Fibroblast of mammary gland (primary cell): ENCODE data around the gene FBXW8.
A peak's percentile ranks its signal among the peaks of the same experiment; 100 is the strongest.

Experiments
- DNase-seq: peaks from one replicate; pipeline ENCODE4 v3.0.0-alpha.2; 2010; ENCODE audit warnings: low read depth
- H3K4me3 ChIP-seq: 2 replicates; pipeline ENCODE4 v1.5.1; 2011; ENCODE audit warnings: low read depth, mild to moderate bottlenecking, low read length, moderate library complexity; ENCODE audit not compliant: control insufficient read depth
- TF ChIP-seq, protein P1 (sequence below): conservative IDR thresholded peaks from 2 replicates; pipeline ENCODE4 v1.5.1; 2011; ENCODE audit warnings: low read depth, low read length, inconsistent platforms; ENCODE audit not compliant: control insufficient read depth, insufficient read depth

Gene FBXW8

DNA sequence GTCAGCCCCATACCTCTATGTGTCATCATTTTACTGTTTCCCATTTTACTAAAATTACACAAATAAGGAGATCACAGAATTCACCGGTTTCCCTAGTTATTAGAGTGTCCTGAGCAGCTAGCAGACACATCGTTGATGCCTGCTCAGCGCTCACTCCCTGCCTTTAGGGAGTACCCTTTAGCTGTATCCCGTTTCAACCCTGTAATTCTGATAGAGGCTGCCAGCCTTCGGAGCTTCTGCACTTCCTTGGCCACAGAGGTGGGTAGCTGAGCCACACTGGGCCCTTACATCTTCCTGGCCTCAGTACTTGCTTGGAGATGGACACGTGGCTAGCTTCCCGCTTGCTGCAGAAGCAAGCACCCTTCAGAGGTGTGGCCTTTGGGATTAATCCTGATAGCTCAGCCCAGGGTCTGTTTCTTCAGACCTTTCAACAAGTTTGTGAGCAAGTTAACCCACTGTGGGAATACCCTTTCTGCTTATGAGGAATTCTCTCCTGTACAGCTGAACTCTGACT is 14.3 kb upstream of the FBXW8 start:
- TF ChIP-seq, protein P1, sequence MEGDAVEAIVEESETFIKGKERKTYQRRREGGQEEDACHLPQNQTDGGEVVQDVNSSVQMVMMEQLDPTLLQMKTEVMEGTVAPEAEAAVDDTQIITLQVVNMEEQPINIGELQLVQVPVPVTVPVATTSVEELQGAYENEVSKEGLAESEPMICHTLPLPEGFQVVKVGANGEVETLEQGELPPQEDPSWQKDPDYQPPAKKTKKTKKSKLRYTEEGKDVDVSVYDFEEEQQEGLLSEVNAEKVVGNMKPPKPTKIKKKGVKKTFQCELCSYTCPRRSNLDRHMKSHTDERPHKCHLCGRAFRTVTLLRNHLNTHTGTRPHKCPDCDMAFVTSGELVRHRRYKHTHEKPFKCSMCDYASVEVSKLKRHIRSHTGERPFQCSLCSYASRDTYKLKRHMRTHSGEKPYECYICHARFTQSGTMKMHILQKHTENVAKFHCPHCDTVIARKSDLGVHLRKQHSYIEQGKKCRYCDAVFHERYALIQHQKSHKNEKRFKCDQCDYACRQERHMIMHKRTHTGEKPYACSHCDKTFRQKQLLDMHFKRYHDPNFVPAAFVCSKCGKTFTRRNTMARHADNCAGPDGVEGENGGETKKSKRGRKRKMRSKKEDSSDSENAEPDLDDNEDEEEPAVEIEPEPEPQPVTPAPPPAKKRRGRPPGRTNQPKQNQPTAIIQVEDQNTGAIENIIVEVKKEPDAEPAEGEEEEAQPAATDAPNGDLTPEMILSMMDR, result no peak
- DNase-seq, result peak; percentile 37
- no peak overlapping the region for H3K4me3 ChIP-seq

DNA sequence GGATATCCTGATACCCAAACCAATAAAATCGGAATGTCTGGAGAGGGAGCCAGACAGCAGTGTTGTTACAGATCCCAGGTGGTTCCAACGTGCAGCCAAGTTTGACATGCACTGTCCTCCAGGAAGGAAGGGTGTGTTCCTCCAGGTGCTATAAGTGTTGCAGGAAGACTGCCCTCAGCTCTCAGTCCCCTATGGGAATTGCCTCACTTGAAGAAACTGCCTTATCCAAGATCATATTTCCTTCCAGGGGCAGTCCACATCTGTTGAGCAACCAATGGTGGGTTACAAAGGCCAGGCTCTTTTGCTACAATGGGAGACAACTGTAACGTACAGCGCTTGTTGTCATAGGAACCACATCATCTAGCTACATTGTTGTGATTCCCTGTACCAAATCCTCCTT is 13.3 kb upstream of the FBXW8 start:
- TF ChIP-seq, protein P1, result no peak
- no peak overlapping the region for H3K4me3 ChIP-seq

DNA sequence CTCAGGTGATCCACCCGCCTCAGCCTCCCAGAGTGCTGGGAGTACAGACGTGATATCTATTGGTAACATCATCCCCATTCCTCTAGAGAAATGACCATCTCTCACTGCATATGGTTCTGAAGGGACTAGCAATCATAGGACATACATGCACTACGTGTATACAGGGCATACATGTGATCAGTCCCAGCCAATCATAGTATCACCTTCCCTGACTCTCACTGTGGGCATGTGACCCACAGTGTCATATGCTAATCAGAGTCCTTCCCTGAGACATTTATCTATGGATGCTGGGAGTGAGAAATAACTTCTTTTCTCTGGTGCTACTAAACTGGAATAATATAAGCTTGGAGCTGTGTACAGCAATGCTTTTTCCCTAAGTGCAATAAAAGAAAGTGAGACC is 12.1 kb upstream of the FBXW8 start:
- H3K4me3 ChIP-seq, result no peak overlapping the region
- DNase-seq, result no peak
- TF ChIP-seq, protein P1, result no peak

More for the DNA sequence above, 13.3 kb upstream of the FBXW8 start:
- no peak for DNase-seq

DNA sequence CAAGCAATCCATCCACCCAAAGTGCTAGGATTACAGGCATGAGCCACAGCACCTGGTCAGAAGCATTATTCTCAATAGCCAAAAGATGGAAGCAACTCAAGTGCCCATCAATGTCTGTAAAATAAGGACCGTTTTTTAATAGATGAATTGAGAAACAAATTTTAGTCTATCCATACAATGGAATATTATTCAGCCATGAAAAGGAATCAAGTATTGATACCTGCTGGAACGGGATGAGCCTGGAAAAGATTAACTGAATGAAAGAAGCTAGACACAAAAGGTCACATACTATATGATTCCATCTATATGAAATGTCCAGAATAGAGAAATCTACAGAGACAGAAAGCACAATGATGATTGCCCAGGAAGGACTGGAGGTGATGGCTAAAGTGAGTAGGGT is 9.1 kb upstream of the FBXW8 start:
- TF ChIP-seq, protein P1, result no peak
- H3K4me3 ChIP-seq, result no peak overlapping the region
- DNase-seq, result no peak

DNA sequence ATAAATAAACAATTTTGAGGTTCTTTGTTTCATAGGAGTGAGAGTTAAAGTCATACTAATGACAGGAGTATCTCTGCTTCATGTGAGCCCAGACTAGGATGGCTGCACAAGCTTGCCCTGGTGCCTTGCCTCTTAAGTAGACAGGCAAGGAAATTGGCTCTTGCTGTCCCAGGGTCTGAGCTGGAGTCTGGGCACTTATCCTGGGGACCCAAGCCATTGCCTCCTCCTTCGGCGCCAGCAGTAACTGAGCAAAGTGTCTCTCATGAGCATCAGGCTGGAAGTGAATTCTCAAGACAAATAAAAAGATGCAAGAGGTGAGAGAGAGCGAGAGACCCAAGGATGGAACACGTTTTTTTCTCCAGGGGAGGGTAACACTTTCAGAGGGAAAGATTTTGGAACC is 6.9 kb upstream of the FBXW8 start:
- no peak overlapping the region for H3K4me3 ChIP-seq
- DNase-seq, result no peak
- TF ChIP-seq, protein P1, result no peak

DNA sequence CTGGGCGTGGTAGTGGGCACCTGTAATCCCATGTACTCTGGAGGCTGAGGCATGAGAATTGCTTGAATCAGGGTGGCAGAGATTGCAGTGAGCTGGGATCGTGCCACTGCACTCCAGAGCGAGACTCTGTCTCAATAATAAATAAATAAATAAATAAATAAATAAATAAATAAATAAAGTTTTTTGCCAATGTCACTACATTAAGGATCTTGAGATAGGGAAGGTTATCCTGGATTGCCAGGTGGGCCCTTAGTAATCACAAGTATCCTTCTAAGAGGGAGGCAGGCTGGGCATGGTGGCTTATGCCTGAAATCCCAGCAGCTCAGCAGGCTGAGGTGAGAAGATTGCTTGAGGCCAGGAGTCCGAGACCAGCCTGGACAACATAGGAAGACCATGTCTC is 4.5 kb upstream of the FBXW8 start:
- TF ChIP-seq, protein P1, result no peak
- H3K4me3 ChIP-seq, result no peak overlapping the region
- no peak for DNase-seq

DNA sequence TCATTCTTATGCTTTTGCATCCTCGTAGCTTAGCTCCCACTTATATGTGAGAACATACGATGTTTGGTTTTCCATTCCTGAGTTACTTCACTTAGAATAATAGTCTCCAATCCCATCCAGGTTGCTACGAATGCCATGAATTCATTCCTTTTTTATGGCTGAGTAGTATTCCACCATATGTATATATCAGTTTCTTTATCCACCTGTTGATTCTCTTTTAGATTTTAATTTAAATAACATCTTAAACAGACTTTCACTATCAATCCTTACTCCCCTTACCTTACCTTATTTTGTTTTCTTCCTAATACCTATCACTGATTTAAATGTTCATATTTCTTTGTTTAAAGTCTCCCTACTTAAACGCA is 488 bp upstream of the FBXW8 start:
- TF ChIP-seq, protein P1, result no peak
- H3K4me3 ChIP-seq, result peak overlapping the region; percentile 75
- DNase-seq, result no peak
